PC-3 (cell line): ENCODE results near the gene DENND4C. TPM values are rescaled to one million over a fixed set of nuclear protein-coding genes. Genes with fewer than 3 reads are reported as not detected.

Experiments
- ATAC-seq: fragments of 200-7000 bp; cut with Tn5 transposase; 2 replicates; pipeline ENCODE4 v1.9.1; 2020; ENCODE audit warnings: mild to moderate bottlenecking, moderate library complexity
- BruUV-seq: library from RNA; stranded (reverse); fragments of 400-500 nt; replicated peaks from 2 replicates; lab custom pipeline; 2021; lab: Mats Ljungman, UMichigan
- CTCF ChIA-PET: fragments of 300-600 bp; sonication (Branson Sonifier 250); formaldehyde crosslinking; loops from one replicate; lab custom pipeline; 2022; ENCODE audit warnings: antibody characterized with exemption; lab: Charles Lee
- POLR2A ChIA-PET: fragments of 300-600 bp; sonication (Branson Sonifier 250); formaldehyde crosslinking; loops from one replicate; lab custom pipeline; 2022; ENCODE audit warnings: antibody characterized with exemption; ENCODE audit not compliant: unreplicated experiment; lab: Charles Lee
- DNase-seq: peaks from one replicate; pipeline ENCODE4 v3.0.0-alpha.2; 2015
- H2AFZ ChIP-seq: fragments of 300-600 bp; sonication (generic); 2 replicates; pipeline ENCODE4 v1.6.0; 2016; ENCODE audit warnings: antibody characterized with exemption, low read length
- H3F3A ChIP-seq: fragments of 300-600 bp; sonication (generic); one replicate; pipeline ENCODE4 v1.6.0; 2017; ENCODE audit warnings: antibody characterized with exemption, low read length, control low read depth, mild to moderate bottlenecking; ENCODE audit not compliant: unreplicated experiment
- H3K27ac ChIP-seq: fragments of 300-600 bp; sonication (generic); 2 replicates; pipeline ENCODE4 v1.5.1; 2016; ENCODE audit warnings: mild to moderate bottlenecking, low read length
- H3K27me3 ChIP-seq: fragments of 300-600 bp; sonication (generic); 2 replicates; pipeline ENCODE4 v1.6.1; 2016; ENCODE audit warnings: low read length, mixed read lengths
- H3K36me3 ChIP-seq: fragments of 300-600 bp; sonication (generic); 2 replicates; pipeline ENCODE4 v1.6.1; 2016; ENCODE audit warnings: low read depth, mixed run types, low read length, mixed read lengths
- H3K4me1 ChIP-seq: fragments of 300-600 bp; sonication (generic); 2 replicates; pipeline ENCODE4 v1.5.1; 2016; ENCODE audit warnings: low read length; ENCODE audit not compliant: insufficient read depth
- H3K4me2 ChIP-seq: fragments of 300-600 bp; sonication (generic); 2 replicates; pipeline ENCODE4 v1.6.0; 2016; ENCODE audit warnings: low read length
- H3K4me3 ChIP-seq: fragments of 300-600 bp; sonication (generic); 2 replicates; pipeline ENCODE4 v1.5.1; 2016; ENCODE audit warnings: mild to moderate bottlenecking, low read length, mixed read lengths
- H3K79me2 ChIP-seq: fragments of 300-600 bp; sonication (generic); 2 replicates; pipeline ENCODE4 v1.6.1; 2017; ENCODE audit warnings: low read length, mixed read lengths
- H3K9ac ChIP-seq: fragments of 300-600 bp; sonication (generic); 2 replicates; pipeline ENCODE4 v1.6.0; 2016; ENCODE audit warnings: mild to moderate bottlenecking, low read length
- H3K9me2 ChIP-seq: fragments of 300-600 bp; sonication (generic); replicated peaks from 2 replicates; pipeline ENCODE4 v1.6.1; 2016; ENCODE audit warnings: mixed run types, low read length, mixed read lengths
- H3K9me3 ChIP-seq: fragments of 300-600 bp; sonication (generic); 2 replicates; pipeline ENCODE4 v1.6.1; 2016; ENCODE audit warnings: low read length, mixed read lengths
- H4K20me1 ChIP-seq: fragments of 300-600 bp; sonication (generic); 2 replicates; pipeline ENCODE4 v1.6.1; 2016; ENCODE audit warnings: low read length, mixed read lengths
- CTCF ChIP-seq: fragments of 300-600 bp; sonication (generic); conservative IDR thresholded peaks from 2 replicates; pipeline ENCODE4 v1.5.1; 2017; ENCODE audit warnings: antibody characterized with exemption, low read depth, mild to moderate bottlenecking, low read length
- EZH2 ChIP-seq: fragments of 300-600 bp; sonication (generic); IDR thresholded peaks from one replicate; pipeline ENCODE4 v1.6.1; 2017; ENCODE audit warnings: antibody characterized with exemption, mild to moderate bottlenecking, low read length; ENCODE audit not compliant: unreplicated experiment
- EZH2phosphoT487 ChIP-seq: fragments of 300-600 bp; sonication (generic); IDR thresholded peaks from 2 replicates; pipeline ENCODE4 v1.6.1; 2018; ENCODE audit warnings: mild to moderate bottlenecking, antibody characterized with exemption, low read length, borderline replicate concordance
- intact Hi-C: fragments of 100-400 bp; cut with micrococcal nuclease; formaldehyde crosslinking; loops from 2 replicates; pipeline ENCODE4 v1.9.0; 2023
- total RNA-seq: library from RNA; depleted of rRNA; stranded (reverse); fragments of >200 nt; gene quantifications from 2 replicates; pipeline ENCODE4 v1.2.3, GENCODE V29; 2014

DENND4C gene
- total RNA-seq, 1 experiment from 2014 or later: 20.9 TPM

DNA sequence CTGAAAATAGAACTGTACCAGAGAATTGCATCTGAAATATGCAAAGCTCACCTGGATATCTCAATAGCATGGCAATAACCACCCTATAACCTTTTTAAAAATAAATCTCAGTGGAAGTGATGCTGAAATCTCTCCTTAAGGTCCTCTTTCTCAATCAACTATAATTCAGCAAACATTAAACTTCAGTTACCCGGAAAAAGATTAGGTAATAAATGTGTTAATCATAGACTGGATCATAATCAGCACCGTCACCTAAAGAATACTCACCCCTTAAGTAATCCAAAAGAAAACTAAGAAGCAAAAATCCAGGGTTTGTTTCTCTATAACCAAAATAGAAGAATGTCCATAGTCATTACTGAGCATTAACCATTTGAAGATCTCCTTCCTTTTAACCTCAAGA is 44.3 kb upstream of the DENND4C start:
- POLR2A ChIA-PET: no interaction called here
- Histone ChIP-seq H2AFZ (no peak overlapping the region), H4K20me1 (no peaks in the 10 kb centered on the region), H3F3A (no peaks in the 10 kb centered on the region), H3K9me3 (no peaks in the 10 kb centered on the region), H3K4me3 (no peak overlapping the region), H3K9me2 (no peaks in the 10 kb centered on the region), H3K36me3 (no peaks in the 10 kb centered on the region), H3K4me1 (peaks cover 15% of the 10 kb centered on the region), H3K79me2 (no peaks in the 10 kb centered on the region), H3K27me3 (no peaks in the 10 kb centered on the region), H3K27ac (no peak overlapping the region), H3K4me2 (no peak overlapping the region), H3K9ac (no peak overlapping the region)
- no peak for TF ChIP-seq EZH2phosphoT487
- BruUV-seq: no TSS peak
- ATAC-seq (no peak), DNase-seq (no peak)
- intact Hi-C loops: no loop called here
- CTCF ChIA-PET: no interaction called here

DNA sequence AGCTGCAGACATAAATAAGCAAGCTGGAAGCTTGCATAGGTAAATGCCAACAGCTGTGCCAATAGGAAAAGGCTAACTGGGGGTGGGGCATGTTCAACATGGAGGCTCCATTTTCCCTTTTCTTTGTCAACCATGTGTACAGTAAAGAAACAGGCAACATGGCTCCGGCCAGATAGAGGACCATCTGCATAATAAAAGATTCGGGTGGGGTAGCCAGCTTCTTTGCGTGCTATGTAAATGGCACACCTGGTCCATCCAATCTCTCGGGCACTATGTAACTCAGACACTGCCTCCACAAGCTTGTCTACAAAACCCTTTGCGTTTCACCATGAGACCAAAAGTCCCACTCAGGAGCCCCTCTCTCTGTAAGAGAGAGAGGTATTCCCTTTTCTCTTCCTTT is 41.7 kb upstream of the DENND4C start:
- H3K4me2 ChIP-seq: no peak overlapping the region
- intact Hi-C loops: no loop called here
- no peak overlapping the region for H3K27ac ChIP-seq
- H3K27me3 ChIP-seq: no peaks in the 10 kb centered on the region
- no peak overlapping the region for H2AFZ ChIP-seq
- no peaks in the 10 kb centered on the region for H4K20me1 ChIP-seq
- ChIA-PET POLR2A (no interaction called here), CTCF (no interaction called here)
- ATAC-seq (no peak), DNase-seq (no peak)
- no peak overlapping the region for H3K9ac ChIP-seq
- no peak overlapping the region for H3K4me3 ChIP-seq
- H3K9me2 ChIP-seq: no peaks in the 10 kb centered on the region
- TF ChIP-seq EZH2 (no peak), EZH2phosphoT487 (no peak), CTCF (no peak)
- H3K36me3 ChIP-seq: no peaks in the 10 kb centered on the region
- no TSS peak for BruUV-seq
- no peaks in the 10 kb centered on the region for H3F3A ChIP-seq
- no peaks in the 10 kb centered on the region for H3K79me2 ChIP-seq
- peaks cover 11% of the 10 kb centered on the region for H3K4me1 ChIP-seq
- no peaks in the 10 kb centered on the region for H3K9me3 ChIP-seq

DNA sequence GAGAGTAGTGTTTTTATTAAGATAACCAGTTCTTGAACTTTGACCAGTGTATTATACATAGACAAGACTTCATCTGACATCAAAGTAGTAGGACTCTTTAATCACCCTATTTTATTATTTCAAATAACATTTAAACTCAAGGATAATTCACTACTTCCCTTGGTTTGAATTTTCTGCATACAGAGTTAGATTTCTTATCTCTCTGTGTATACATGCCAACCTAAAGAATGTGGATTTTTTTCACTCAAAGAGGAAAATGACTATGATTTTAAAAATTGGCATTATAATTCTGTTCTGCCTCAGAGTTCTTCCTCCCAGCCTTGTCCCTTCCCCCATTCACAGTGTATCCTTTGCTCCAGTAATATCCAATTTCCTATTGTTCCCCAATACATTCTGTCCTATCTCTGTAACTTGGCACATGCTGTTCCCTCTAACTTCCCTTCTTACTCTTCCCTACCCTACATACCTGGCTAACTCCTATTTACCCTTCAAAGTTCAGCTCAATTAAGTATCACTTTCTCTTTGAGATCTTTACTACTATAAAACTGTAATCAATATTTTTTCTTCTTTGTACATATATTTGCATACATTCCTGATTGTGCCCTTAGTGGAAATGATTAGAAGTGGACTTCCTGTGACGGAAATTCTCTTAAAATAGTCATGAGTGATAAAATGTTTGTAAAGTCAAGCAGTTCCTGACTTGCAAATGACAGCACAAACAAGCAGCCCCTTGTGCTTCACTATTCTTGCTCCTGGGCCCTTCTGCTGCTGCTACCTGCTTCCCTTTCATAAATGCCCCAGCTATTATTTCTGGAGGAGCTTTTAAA is 38.1 kb upstream of the DENND4C start:
- no peaks in the 10 kb centered on the region for H3F3A ChIP-seq
- ChIA-PET POLR2A (no interaction called here), CTCF (no interaction called here)
- H4K20me1 ChIP-seq: no peaks in the 10 kb centered on the region
- no peak overlapping the region for H3K9ac ChIP-seq
- H2AFZ ChIP-seq: no peak overlapping the region
- no TSS peak for BruUV-seq
- intact Hi-C loops: no loop called here
- no peak for ATAC-seq
- no peaks in the 10 kb centered on the region for H3K36me3 ChIP-seq
- no peaks in the 10 kb centered on the region for H3K4me1 ChIP-seq
- H3K27me3 ChIP-seq: no peaks in the 10 kb centered on the region
- H3K4me2 ChIP-seq: no peak overlapping the region
- no peak overlapping the region for H3K27ac ChIP-seq
- H3K9me3 ChIP-seq: no peaks in the 10 kb centered on the region
- TF ChIP-seq CTCF: no peak
- no peak for TF ChIP-seq EZH2phosphoT487
- no peak for TF ChIP-seq EZH2
- H3K79me2 ChIP-seq: no peaks in the 10 kb centered on the region
- H3K4me3 ChIP-seq: no peak overlapping the region
- no peaks in the 10 kb centered on the region for H3K9me2 ChIP-seq
- DNase-seq: no peak
